ENCODE data around the gene KRT86. TPM values are rescaled to one million over a fixed set of nuclear protein-coding genes. Genes with fewer than 3 reads are reported as not detected.

The KRT86 gene
- total and polyA plus RNA-seq, 2 of the 8 experiments (the other 6 are each of a cell fraction or from before 2014, with no cell fraction given): 0.12 TPM; not detected in 1

DNA sequence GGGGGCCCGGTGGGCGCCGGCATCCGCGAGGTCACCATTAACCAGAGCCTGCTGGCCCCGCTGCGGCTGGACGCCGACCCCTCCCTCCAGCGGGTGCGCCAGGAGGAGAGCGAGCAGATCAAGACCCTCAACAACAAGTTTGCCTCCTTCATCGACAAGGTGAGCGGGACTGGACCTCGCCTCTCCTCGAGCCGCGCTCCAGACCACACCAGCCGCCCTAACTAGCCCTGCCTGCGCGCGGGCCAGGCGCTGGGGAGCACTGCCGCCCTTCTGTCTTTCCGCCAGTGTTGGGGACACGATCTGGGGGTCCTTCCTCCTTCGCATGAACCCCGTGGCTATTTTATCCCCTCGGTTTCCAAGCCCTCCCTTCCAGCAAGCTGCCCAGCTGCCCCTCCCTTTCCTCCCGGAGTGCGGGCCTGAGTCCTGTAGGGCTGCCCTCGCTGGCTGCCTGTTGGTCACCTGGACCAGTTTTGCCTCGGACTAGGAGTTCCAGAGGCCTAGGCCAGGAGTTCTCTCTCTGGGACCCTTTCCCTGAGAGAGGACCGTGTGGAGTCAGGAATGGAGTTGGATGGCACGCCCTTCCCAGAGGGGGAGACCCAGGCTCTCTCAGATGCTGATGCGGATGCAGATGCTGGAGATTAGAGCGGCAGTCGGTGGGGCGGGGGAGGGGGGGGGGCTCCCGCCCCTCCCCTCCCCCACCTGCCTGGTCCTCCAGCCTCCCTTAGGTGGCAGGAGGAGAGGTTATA is 40.8 kb upstream of the KRT86 start (continued):
- TF ChIP-seq SIN3A (conservative IDR thresholded peaks at IDR 0.05 in 1 of 2, IDR thresholded peaks at IDR 0.05 in 1 of 2; ENCODE audit: low read depth in 1 of 2, low read length in 2 of 2) (no peak), CBX5 (IDR thresholded peaks at IDR 0.05; ENCODE audit: low read depth, low read length) (no peak), KDM4A (IDR thresholded peaks at IDR 0.05; ENCODE audit: low read depth, low read length, severe bottlenecking) (peak; percentile 79), RNF2 (IDR thresholded peaks at IDR 0.05; ENCODE audit: borderline replicate concordance, low read depth, low read length, missing control alignments, poor library complexity, severe bottlenecking) (no peak), POU5F1 (IDR thresholded peaks at IDR 0.05; ENCODE audit: low read depth, low read length) (no peak), ZNF274 (IDR thresholded peaks at IDR 0.05; ENCODE audit: borderline replicate concordance, extremely low read depth, low read length) (no peak), SUZ12 (IDR thresholded peaks at IDR 0.05; ENCODE audit: low read length) (peak; percentile 60; the same call in 1 of the 2 replicates), CHD1 (IDR thresholded peaks at IDR 0.05; ENCODE audit: low read depth, low read length) (no peak), TEAD4 (IDR thresholded peaks at IDR 0.05; ENCODE audit: low read depth, low read length) (no peak), EP300 (IDR thresholded peaks at IDR 0.05; ENCODE audit: borderline replicate concordance in 1 of 2, low read depth in 2 of 2, low read length in 2 of 2) (no peak), TAF7 (optimal IDR thresholded peaks at IDR 0.05; ENCODE audit: borderline replicate concordance, low read depth, low read length) (no peak), KDM5A (IDR thresholded peaks at IDR 0.05; ENCODE audit: low read length) (no peak), JUND (IDR thresholded peaks at IDR 0.05; ENCODE audit: low read length) (no peak), CEBPB (IDR thresholded peaks at IDR 0.05; ENCODE audit: low read depth, low read length) (no peak), SP1 (IDR thresholded peaks at IDR 0.05; ENCODE audit: low read depth, low read length) (no peak), CREB1 (IDR thresholded peaks at IDR 0.05) (no peak), ASH2L (IDR thresholded peaks at IDR 0.05; ENCODE audit: low read length) (no peak), SIX5 (IDR thresholded peaks at IDR 0.05; ENCODE audit: low read depth, low read length) (no peak), EZH2 (IDR thresholded peaks at IDR 0.05; ENCODE audit: low read depth, low read length, severe bottlenecking) (peak; percentile 46), SP4 (IDR thresholded peaks at IDR 0.05; ENCODE audit: low read length) (no peak), CBX8 (IDR thresholded peaks at IDR 0.05; ENCODE audit: borderline replicate concordance, low read depth, low read length) (no peak), SAP30 (IDR thresholded peaks at IDR 0.05; ENCODE audit: insufficient read depth, insufficient replicate concordance, low read length) (no peak), SP2 (IDR thresholded peaks at IDR 0.05; ENCODE audit: low read length) (no peak), GABPA (IDR thresholded peaks at IDR 0.05; ENCODE audit: borderline replicate concordance, insufficient read depth, low read length) (no peak), RFX5 (IDR thresholded peaks at IDR 0.05; ENCODE audit: borderline replicate concordance, low read depth, low read length) (no peak)
